ENCODE measurements around the gene MUC2.
"Not testable (repeated sequence)": the region's sequence is repeated elsewhere in the genome, so short reads cannot be mapped to it uniquely, and the experiment has no call there.

Gene MUC2

DNA sequence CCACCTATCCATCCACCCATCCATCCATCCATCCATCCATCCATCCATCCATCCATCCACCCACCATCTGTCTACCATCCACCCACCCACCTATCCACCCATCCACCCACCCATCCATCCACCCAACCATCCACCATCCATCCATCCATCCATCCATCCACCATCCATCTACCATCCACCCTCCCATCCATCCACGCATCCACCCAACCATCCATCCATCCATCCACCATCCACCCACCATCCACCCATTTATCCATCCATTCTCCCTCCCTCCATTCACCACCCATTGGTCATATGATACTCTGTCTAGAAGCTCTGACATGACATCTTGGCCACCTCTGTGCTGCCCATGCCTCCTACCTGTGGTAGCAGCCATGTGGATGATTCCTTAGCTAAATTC is 31.7 kb downstream of the MUC2 start:
- no peak for DNase-seq (ENCODE audit: low read depth)

- no peak for DNase-seq (ENCODE audit: low read depth)
Observed at GRCh38 chr11:1107316-1108245, 32.9 kb downstream of the MUC2 start.

- DNase-seq (ENCODE audit: low read depth), result no peak
Observed at GRCh38 chr11:1108246-1108900, 33.7 kb downstream of the MUC2 start.

DNA sequence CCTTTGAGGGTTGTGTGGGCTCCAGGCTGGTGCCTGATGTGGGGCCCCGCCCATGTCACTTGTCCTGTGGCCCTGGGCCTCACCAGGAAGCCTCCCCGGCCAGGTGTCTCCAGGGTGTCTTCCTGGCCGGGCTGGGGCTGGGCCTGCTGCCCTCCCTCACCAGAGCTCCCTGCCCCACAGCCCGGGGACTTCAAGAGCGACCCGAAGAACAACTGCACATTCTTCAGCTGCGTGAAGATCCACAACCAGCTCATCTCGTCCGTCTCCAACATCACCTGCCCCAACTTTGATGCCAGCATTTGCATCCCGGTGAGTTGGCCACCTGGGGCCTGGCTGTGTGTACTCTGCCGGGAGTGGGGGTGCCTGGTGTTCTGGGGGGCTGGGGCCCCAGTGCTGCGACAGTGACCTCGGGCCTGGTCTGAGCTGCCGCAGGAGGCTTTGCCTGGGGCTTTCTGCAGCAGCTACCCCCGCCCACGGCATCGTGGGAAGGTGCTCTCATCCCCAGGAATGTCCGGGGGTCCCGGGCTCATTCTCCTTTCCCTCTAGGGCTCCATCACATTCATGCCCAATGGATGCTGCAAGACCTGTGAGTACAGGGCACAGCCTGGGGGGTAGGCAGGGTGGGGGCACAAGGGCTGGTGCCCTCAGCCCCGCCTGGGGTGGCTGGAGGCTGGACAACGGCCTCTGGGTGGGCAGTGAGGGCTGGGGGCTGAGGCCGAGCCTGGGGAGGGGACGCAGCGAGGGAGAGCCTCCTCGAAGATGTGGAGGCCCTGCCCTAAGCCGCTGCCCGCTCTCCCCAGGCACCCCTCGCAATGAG is 34.6 kb downstream of the MUC2 start:
- DNase-seq (ENCODE audit: low read depth), result no peak

- DNase-seq (ENCODE audit: low read depth), result no peak
Observed at GRCh38 chr11:1109918-1110705, 35.4 kb downstream of the MUC2 start.

DNA sequence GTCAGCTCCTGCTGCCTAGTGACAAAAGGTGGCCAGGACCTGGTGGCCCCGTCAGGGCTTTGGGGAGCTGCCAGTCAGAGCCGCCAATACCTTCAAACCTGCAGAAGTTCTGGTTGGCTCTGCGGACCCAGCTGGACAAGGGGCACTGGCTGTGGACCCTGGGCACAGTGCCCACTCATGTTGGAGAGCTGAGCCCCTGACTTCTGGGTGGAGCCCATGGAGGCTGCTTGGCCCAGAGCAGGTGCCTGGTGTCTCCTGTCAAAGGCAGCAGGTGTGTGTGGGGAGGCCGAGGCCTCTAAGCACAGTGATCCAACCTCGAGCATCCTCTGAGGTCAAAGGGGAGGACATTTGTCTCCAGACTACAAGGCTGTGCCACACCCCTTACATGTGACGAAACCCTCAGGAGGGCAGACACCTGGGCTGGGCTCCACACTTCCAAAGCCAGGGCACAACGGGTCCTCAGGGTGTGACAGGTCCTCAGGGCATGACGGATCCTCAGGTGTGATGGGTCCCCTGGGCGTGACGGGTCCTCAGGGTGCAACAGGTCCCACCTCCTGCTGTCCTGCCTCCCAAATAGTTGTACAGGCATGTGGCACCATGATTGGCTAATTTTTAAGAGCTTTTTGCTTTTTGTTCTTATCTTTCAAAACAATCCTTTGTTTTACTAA is 37.0 kb downstream of the MUC2 start:
- DNase-seq (ENCODE audit: low read depth), result no peak

- no peak for DNase-seq (ENCODE audit: low read depth)
Observed at GRCh38 chr11:1112351-1113191, 37.9 kb downstream of the MUC2 start.

GRCh38 chr11:1113405-1114201 is 38.9 kb downstream of the MUC2 start:
- no peak for DNase-seq (ENCODE audit: low read depth)

- not testable (repeated sequence) for DNase-seq (ENCODE audit: low read depth)
Observed at GRCh38 chr11:1115292-1115691, 40.6 kb downstream of the MUC2 start.

- DNase-seq (ENCODE audit: low read depth), result no peak
Observed at GRCh38 chr11:1116104-1116503, 41.4 kb downstream of the MUC2 start.

DNA sequence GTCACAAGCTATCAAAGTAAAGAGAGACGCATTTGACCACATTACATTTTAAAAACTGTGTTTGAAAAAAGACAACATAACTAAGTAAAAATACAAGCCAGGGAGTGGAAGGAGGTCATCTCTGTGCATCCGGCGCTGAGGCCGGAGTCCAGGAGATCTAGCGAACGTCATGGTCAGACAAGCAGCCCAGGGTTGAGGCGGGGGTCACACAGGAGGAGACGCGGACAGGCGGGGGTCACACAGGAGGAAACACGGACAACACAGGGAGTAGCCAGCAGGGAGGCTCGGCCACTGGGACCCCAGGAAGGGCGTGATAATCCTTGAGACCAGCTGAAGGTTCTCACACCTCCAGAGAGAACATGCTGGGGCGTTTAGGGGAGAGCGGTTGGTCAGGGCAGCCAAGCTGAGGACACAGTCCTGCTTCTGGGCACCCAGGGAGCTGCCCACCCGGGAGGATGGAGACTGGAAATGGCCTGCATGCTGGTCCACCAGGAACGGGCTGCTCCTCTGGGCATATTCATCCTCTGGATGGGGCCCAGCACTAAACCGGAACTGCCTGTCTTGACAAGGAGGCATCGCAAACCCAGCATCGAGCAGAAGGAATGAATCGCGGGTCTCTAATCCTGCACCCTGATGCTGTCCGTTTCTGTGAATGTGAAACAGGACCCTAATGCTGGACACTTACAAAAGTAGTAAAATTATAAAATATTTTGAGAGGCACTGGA is 42.2 kb downstream of the MUC2 start:
- DNase-seq (ENCODE audit: low read depth), result no peak

DNA sequence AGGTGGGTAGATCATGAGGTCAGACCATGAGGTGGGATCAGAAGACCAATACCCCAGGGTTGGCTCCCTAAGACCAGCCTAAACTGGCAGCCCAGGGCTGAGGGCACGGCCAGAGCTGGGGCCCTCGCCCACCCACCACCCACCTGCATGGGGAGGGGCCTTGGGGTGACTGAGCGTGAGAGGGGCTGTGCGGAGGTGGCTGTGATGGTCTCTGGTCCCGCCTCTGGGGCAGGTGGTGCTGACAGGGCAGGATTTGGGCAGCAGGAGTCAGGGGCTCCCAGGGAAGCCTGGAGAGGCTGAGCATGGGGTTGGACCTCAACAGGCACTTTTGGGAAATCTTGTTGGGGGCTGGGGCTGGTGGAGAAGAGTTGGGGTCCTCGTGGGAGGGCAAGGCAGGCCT is 43.3 kb downstream of the MUC2 start:
- no peak for DNase-seq (ENCODE audit: low read depth)

DNA sequence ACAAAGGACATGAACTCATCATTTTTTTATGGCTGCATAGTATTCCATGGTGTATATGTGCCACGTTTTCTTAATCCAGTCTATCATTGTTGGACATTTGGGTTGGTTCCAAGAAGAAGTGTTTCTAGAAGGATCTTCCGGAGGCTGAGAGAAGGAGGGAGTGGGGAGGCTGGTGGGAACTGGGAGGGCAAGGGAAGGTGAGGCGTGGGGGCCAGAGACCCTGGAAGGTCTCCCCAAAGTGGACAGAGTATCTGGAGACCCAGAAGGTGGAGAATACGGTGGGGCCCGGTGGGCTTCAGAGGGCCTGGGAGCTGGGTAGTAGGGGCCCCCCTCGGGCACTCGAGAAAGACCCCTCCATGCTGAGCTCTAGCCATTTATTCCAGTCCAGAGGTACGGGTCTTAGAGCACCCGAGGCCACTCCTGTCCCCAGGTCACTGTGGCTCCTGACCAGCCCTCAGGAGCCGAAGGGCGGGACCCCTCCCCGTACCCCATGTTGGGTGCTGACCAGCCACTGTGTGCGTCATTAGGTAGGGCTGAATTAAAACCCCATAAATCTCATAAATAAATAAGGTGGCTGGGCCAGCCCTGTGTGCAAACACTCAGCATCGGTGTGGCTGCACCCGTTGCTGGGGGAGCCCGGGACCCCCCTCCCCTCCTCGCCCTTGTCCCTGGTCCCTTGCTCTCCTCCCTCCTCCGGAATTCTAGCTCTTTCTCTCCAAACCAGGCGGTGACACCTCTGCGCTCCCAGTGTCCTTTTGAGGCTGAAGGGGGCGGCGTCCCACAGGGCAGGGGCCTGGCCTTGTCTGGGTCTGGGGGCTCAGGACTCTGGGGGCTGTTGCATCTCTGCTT is 44.3 kb downstream of the MUC2 start:
- no peak for DNase-seq (ENCODE audit: low read depth)

DNA sequence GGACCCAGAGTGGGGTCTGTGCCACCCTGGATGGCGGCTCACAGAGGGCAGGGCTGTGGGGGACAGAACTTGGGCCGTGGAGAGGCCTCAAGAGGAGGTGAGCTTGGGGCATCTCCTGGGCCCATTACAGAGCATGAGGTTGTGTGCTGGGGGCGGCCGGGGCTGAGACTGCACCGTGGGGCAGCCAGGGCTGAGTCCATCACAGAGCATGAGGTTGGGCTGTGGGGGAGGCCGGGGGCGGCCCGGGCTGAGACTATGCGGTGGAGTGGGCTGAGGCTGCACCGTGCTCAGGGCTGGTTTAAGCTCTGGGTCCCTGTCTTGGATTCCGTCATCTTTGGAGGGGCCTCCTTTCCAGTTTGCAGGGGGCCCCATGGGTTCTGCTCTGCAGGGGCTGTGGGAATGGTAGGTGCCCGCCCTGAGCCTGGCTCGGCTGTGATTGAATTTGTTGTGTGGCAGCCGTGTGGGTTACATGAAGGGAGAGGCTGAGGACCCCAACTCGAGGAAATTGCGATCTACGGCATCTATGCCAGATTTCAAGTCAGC is 45.0 kb downstream of the MUC2 start:
- no peak for DNase-seq (ENCODE audit: low read depth)

- DNase-seq (ENCODE audit: low read depth), result no peak
Observed at GRCh38 chr11:1120532-1121330, 46.1 kb downstream of the MUC2 start.

DNA sequence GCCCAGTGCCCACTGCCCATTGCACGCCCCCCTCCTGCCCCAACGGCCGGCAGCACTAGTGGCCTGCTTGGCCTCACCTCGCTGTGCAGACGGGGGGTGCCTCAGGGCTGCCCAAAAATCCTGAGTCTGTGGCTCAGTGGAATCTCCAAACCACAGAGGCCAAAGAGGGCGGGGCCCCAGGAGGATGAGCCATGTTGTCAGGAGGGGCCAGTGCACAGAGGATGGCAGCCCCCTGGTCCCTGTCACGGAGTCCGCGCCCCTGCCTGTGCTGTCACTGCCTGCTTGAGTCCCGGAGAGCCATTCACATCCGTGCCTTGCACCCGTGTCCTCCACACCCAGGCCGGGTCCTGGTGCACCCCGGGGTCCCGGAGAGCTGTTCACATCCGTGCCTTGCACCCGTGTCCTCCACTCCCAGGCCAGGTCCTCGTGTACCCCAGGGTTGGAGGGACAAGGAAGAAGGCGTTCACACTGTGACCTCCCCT is 46.7 kb downstream of the MUC2 start:
- no peak for DNase-seq (ENCODE audit: low read depth)
